ENCODE results near the gene DMRT1.
"Not testable (repeated sequence)": the region's sequence is repeated elsewhere in the genome, so short reads cannot be mapped to it uniquely, and the experiment has no call there.

DMRT1 gene

DNA sequence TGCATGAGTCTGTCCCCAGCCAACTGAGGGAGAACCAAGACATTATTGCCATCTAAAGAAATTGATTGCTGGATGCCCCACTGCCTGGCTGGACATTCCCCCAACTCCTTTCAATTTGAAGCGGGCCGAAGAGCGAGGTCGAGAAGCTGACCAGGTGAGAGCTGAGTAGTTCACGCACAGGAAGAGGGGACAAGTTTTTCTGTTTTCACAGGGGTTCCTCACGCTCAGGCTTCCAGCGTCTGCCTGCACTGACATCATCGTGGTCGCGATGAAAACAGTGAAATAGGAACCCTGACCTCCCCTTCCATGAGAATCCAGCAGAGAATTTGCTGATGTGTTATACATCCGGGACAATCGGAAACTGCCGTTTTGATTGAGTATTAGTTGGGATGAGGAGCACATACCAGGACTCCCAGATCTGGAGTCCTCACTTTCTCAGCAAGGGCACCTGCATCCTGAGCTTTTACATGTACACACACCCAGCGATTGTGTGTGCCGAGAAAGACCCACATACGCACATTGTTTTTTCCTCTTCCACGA, 131.9 kb downstream of the DMRT1 start:
- DNase-seq: no peak

DNA sequence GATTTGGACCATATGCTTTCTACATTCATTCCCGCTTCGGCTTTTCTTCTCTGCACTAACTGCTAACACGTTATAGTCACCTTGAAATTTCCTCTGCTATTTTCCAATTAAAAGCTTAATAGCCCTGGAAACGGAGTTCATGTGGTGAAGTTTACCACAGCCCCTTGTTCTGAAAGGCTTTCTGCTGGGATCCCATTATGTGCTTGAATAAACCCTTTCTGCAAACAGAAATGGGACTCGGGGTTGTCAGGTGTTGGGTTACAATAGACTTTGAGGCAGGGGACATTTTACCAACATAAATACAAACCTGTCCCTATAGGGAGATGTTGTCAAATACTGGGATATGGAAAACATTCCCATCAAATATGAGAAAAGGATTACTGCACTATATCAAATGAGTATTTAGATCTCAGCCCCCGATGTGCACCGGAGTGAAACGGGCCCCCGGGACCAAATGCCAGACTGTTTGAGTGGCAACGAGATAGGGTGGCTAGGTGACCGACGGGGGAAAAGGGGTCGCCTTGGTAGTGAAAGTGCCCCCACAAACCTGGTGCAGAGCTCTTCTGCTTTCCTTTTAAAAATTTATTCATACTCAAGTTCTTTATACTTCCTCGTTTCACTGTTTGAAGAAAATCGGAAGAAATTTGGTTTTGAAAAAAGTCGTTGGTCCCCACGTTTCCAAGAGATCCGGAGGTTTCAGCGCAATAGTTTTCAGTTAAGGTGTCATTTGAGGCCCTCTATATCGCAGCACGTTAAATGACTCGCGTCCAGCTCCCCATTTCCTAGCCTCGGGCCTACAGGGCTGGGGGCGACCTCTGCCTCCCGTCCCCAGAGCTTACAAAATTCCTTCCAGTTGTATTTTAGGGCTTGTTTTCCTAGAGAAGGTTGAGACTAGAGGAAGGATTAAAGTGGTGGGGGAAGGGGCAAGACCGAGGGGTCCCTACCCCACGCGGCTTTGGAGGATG, 132.8 kb downstream of the DMRT1 start:
- no peak for DNase-seq

DNA sequence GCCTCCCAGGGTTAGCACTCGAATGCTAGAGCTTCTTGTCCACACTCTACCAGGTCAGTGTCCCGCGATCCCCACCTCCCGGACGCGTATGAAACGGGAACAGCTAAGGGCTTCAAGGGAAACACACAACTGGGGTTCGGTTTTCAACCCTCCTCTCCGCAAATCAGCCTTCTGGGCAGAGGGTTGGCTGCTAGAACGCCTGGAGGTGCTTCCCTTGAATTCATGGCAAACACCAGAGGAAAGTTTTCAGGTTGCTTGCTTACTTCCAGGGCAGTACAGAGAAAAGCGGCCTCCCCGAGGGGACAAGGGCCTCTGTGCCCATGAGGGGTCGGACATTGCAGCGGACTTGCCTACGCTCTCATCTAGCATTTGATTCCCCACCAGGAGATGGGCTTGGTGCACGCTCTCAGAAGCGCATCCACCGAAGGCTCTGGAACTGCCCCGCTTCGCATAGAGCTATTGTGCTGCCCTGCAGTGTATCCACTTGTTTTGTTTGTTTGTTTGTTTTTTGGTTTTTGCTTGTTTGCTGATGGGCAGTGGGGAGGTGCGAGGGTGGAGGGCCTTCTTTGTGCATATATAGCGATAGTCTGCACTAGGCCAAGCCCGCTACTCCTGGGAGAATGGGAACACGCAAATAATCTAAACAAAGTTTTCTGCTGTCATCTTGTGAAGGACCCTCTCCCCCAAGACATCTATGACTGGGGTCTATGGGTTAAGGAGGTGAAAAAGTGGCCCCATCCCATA, 133.7 kb downstream of the DMRT1 start:
- no peak for DNase-seq

DNA sequence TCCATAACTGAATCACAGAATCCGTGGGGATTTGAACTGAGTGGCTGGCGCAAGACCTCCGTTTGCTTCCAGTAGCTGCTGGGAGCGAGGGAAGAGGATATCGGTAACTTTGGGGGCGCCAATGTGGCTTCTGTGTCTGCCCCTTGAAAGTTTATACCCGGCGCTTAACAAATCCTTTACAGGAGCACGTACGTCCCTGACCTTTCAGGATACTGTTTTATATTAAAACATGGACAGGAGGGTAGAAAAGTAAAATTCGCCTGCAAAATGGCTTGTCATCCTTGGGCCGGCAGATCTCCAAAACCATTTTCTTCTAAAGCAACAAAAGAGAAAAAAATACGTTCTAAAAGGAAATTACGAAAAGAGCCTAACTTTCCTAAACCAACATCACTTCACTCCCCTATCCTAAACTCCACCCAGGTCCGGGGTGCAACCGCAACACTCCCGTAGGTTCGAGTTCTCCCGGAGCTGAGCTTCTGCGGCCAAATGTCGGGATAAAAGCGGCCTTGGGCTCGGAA, 134.3 kb downstream of the DMRT1 start:
- no peak for DNase-seq

DNA sequence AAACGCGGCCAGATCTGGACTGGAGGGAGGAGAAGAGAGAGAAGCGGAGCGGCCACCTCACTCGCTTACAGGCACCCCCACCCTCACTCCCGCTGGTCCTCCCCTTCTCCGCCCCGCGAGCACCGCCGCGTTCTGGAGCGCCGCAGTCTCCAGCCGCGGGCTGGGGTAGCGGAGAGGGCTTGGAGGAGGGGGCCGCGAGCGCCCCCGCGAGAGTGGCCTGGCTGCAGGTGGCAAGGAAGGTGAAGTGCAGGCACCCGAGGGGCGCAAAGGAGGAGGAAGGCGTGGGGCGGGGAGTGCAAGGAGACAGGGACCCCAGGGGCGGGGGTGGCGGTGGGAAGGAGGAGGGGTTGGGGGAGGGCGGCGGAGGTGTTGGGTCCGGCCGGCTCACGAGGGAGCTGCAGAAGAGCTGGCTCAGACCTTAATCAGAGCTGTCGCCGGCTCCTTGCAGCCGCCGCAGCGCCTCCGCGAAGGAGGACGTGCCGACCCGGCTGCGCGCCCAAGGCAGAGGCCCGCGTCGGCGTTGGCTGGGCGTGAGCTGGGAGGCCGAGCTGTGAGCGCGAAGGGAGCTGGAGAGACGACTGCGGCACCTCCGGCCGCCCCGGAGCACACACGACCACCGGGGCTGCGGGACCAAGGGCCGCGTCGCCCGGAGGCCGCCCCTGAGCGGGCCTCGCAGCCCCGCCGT, 134.9 kb downstream of the DMRT1 start, which contains the start of gene DMRT3:
DMRT3 (plus strand) TSS at position 398 of the 685 bp plus-strand sequence. CDS start 347 bp downstream, outside the sequence.
- DNase-seq: no peak

DNA sequence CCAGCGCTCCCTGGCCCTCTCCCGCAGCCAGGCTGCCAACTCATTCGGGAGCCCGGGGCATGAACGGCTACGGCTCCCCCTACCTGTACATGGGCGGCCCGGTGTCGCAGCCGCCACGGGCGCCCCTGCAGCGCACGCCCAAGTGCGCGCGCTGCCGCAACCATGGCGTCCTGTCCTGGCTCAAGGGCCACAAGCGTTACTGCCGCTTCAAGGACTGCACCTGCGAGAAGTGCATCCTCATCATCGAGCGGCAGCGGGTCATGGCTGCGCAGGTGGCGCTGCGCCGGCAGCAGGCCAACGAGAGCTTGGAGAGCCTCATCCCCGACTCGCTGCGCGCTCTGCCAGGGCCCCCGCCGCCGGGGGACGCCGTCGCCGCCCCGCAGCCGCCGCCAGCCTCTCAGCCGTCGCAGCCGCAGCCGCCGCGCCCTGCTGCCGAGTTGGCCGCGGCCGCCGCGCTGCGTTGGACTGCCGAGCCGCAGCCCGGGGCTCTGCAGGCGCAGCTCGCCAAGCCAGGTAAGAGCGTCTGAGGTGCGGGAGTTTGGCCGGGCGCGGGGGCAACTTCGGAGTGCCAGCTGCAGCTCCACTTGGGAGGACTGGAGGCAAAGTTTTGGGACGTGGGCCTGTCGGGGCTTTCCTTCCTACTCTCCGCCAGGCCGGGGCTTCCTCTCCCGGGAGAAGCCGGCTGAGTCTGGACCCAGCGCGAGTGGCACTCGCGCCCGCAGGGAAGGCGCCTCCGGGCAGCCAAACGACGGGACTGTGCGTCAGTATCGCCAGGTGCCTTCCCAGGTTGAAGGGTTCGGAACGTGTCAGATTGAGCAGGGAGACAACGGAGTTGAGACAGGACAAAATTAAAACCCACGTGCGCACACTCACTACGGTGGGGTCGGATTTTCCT, 135.7 kb downstream of the DMRT1 start:
- no peak for DNase-seq

DNA sequence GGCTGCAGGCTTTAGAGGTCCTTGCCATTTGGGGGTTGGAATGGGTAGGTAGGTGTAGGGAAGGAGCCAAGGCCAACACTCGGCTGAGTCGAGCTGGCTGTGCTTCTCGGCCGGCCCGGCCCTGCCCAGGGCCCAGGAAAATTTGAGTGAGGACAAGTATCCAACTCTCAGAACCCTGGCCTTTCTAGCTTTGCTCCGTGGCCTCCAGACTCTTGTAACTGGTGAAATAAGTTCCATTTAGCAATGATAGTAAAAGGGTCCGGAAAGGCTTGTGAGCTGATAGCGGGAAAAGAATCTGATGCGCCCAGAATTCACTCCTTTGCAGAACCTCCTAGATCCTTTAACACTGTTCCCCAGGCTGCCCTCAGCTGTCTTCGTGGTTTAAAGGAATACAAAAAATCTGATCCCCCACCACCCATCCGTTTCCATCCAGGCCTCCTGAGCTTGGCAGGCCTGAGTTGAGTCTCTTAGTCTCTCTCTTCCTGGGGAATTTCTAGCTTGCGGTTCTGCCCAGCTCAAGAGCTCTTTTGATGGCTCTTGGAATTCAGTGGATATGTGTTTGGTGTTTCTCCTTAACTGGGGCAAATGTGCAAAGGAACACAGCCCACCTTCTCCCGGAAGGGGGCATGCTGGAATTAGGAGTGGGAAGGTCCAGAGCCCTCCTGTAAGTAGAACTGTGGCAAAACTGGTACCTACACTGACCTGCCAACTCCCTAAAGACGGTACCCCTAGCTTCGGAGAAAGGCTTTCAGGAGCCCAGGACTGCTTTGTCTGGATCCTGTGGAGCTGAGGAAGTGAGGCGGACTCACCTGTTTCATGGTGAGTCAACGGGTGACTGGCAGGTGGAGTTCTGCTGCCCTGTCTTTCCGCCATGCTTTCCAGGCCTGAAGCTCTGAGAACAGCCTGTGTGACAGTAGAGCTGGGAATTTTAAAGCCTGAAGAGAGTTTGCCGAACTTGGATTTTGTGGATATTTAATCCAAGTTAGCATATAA, 136.6 kb downstream of the DMRT1 start:
- no peak for DNase-seq

DNA sequence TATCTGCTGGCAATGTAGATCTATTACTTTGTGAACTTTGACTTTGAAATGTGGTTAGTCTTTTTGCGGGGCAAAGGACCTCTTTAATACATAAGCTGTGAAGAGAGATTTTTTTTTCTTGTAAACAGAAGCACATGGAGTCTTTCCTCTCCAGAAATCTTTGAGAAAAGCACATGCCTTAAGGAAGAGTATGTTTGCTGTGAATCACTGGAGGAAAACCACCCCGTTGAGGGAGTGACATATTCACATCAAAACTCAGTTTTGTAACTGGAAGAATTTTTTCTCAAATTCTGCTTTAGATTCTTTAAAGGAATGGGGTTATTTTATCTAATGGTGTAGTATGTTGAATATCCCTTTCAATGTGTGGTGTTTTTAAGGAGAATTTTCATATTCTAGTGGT, 138.5 kb downstream of the DMRT1 start:
- DNase-seq: no peak

DNA sequence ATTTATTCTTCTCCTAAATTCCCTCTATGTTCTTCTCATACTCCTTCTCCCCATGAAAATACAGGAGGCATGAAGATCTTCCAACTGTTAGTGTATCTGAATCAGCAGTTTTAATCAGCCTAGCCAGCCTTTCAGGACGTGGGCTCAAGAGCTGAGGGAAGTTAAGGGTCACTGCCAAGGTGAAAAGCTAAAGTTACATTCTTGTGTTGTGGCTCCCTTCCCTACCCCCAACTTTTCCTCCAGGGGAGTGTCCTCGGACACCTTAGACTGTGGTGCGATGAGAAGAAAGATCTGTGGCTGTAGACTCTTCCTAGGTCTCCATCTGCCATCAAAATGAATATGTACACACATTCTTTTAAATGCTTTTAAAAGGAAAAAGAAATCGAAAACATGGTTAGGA, 139.1 kb downstream of the DMRT1 start:
- no peak for DNase-seq

DNA sequence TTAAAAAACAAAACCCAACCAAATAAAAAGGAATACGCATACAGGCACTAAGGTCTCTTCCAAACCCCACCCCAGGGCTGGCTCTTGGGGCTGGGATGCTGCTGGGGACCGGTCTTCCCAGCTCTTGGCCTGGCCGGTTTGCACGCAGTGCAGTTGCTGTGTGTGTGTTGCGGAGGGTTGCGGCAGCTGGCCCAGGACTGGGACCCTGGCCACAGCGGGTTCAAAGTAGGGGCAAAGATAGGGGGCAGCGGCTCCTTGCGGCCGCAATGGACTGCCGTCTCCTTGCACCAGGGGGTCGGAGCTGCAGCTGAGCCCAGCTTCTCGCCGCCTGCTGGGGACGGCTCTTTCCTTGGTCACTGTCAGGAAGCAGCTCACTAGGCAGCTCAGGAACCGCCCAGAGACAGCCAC, 140.0 kb downstream of the DMRT1 start:
- DNase-seq: no peak

DNA sequence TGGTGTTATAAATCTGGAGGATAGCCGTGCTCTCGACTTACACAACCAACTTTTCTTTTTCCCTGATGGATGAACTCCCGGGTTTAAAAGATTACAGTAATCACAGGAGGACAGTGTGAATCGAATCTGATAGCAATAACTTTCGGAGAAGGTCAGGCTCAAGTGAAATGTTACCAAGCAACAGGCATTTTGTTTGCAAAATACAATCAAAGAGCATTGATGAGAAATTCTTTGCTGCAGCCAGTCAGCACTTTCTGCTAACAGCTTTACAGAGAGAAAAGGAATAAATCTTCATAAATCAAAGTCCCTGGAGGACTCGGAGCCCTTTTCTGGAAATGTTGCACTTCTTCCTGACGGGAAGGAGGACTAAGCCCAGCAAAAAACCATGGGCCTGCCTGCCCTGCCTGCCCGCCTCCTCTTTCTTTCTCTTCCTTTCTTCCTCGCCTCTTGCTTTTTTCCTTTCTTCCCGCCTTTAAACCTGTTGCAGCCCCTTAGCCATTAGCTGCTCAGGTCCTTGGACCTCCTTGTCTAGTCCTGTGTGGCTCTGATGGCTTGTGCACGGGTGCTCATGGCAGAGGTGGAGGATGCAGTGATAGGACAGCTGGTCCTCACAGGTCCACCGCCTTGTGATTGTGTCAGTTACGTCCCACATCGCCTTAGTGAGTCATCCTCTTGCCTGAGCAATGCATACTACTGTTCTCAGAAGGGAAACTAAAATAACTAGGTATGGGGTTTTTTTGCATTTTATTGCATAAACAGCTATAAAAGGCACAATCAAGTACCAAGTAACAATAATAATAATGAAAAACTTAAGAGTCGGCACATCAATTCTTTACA, 141.1 kb downstream of the DMRT1 start:
- DNase-seq: no peak

DNA sequence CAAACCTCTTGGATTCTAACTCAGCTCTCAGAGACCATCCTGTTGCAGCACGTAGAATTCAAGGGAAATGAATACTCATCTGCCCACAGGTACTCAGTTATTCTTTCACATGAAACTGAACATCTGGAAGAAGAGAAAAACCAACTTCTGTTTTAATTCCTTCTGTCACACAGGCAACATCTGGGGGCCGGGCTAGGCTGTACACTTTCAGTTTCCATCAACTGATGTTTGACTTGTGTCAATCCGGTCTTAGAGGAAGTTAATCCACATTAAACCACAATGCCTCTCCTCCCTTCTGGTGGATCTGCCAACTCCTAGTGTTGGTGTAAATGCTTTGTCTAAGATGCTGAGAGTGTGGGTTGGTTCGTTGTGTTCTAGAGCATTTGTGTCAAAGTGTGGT, 152.5 kb downstream of the DMRT1 start:
- no peak for DNase-seq

DNA sequence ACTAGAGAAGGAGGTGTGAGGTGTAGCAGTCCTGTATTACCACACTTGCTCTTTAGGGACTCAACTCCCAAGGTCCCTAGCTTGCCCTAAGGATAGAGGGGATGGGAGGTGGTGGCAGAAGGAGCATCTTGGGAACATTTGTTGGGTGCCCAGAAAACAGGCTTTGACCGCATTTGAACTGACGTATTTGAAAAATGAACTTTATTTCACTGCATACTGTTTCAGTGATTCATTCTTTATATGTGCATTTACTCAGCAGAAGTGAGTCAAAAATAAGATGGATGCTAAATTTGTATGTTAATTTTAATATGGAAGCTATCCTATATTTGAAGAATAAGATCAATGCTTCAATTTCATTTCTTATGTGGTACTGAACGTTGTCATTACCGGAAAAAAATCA, 153.7 kb downstream of the DMRT1 start:
- DNase-seq: no peak

DNA sequence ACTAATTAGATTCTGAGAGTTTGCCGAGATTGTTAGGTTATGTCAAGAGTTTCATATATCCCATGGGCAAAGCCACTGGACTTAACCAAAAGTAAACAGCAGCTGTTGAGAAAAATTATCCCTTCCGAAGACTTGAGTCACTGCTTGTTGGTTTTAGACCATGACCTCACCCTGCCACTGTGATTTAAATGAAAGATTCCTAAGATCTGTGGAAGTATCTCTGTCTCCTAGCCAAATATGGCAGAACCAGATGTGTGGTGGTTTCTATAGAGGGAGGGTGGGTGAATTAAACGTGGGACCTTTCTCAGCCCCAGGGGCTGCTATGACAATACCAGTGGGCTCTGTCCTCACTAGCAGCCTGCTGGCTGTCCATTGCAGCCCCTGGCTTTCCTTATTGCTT, 154.3 kb downstream of the DMRT1 start:
- no peak for DNase-seq

DNA sequence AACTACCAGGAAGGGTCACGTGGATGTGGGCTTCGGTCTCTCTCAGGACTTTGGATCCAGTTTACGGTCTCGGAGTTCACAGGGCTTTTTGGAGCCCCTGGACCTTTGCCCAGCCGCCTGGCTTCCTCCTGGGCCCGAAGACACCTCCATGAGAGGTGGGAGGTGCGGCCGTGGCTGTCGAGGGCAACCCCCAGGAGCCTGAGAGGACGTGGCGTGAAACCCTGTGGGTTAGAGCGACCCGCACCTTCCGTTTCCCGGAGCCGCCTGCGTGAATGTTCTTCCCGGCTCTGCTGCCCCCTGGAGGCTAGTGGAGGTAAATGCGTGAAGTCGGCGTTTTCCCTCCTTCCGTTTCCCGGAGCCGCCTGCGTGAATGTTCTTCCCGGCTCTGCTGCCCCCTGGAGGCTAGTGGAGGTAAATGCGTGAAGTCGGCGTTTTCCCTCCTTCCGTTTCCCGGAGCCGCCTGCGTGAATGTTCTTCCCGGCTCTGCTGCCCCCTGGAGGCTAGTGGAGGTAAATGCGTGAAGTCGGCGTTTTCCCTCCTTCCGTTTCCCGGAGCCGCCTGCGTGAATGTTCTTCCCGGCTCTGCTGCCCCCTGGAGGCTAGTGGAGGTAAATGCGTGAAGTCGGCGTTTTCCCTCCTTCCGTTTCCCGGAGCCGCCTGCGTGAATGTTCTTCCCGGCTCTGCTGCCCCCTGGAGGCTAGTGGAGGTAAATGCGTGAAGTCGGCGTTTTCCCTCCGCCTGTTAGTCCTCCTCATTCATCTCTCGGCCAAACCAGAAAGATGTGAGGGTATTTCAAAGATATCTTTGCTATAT, 157.0 kb downstream of the DMRT1 start:
- not testable (repeated sequence) for DNase-seq

DNA sequence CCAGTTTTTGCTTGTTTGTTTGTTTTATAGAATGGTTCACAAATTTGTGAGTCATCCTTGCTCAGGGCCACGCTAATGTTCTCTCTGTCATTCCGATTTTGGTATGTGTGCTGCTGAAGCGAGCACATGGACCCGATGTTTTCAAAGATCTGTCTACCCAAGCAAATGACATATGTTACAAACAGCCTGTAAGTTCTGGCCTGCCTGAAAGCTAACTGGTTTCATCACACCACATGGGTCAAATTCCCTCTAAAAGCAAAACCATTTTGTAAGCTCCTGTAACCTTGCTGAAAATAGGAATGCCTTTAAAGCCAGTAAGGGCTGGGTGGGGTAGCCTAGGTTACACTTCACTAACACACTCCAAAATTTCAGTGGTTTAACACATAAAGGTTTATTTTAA, 160.3 kb downstream of the DMRT1 start:
- no peak for DNase-seq

DNA sequence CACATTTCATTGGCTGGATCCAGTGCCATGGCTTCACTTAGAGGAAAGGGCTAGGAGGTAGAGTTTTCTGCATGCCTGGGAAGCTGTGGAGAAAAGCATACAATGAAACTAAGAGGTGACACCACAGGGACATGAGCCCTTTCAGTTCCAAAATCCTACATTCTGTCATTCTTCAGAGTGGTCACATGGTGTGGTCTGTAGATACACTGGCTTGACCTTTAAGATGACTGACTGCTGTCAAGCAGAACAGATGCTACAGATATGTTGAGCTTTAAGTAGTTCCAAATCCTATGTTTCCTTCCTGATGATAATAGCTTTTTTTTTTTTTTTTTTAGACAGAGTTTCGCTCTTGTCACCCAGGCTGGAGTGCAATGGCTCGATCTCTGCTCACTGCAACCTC, 161.2 kb downstream of the DMRT1 start:
- no peak for DNase-seq

DNA sequence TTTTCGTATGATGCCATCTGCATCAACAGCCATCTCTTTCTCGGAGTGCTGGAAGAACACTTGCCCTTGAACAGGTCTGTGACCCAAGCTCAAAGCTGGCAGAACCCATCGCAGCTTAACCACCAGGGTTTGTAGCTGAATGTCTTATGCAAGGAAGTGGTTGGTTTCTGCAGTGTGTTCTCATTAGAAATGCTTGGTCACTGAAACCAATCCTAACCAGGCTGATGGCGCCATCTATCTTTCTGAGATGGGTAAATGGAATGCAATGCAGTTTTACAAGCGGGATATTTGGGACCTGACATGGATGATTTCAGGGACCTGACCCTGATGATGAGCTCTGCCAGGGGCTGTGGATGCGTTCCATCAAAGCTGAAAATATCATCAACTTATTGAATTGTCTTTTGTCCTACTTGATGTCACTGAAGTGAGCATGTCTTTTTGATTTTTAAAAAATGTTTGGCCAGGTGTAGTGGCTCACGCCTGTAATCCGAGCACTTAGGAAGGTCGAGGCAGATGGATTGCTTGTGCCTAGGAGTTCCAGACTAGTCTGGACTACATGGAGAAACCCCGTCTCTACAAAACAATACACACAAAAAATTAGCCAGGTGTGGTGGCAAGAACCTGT, 163.7 kb downstream of the DMRT1 start:
- no peak for DNase-seq

Measured in NCI-H187 treated with DMSO at 0.1 percent for 48 hours (cell line).